Measurements from ENCODE around the gene ASB6. TPM values are rescaled to one million over a fixed set of nuclear protein-coding genes. Genes with fewer than 3 reads are reported as not detected.
"Not testable (repeated sequence)": the region's sequence is repeated elsewhere in the genome, so short reads cannot be mapped to it uniquely, and the experiment has no call there.

Gene ASB6
- total RNA-seq, 2 donors from 2014 or later: 15.8 to 18.5 TPM

DNA sequence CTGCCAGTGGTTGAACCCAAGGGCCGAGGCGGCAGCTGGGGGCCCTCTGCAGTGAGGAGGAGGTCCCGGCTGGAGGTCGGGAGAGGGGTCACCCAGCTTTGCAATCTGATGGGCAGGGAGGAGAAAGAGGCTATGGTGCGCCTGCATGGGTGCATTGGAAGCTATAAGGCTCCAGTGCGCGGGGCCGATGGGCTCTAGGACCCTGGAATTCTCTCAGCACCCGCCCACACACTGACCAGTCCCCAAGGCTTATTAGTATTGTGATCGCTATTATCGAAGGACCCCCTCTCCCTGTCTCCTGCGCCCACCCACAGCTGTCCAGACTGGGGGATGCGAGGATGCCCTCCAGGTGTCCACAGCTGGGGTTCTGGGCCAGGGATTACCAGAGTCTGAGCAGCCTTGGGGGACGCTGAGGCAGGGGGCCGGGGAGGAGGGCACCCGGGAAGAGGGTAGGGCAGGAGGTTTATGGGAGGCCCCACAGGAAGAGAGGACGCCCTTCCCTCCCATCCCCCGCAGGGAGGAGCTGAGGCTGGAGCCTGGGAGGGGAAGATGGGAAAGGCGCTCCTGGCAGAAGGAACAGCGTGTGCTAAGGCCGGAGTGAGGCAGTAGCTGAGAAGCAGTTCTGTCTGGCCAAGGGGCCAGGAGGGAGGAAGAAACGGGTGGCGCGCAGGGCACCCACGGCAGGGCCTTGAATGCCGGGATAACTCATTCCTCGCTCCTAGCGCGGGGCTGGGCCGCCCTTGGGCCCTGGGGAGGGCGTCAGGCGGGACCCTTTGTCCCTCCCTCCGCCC lies 45.2 kb downstream of the ASB6 start:
- Histone ChIP-seq H3K9me3 (no peaks in the 10 kb centered on the region), H3K27me3 (no peaks in the 10 kb centered on the region), H3K9ac (ENCODE audit: low read depth in 2 of 2, low read length in 2 of 2) (peak overlapping the region; percentile 41 to 76), H3K27ac (peak overlapping the region; percentile 79), H3K4me1 (peaks cover 5% of the 10 kb centered on the region), H3K36me3 (no peaks in the 10 kb centered on the region), H3K4me3 (peak overlapping the region; percentile 34)
- DNase-seq: peak; percentile 80
- no peak for TF ChIP-seq CTCF (IDR thresholded peaks at IDR 0.05)
- intact Hi-C loops (cut with DNase I): no loop called here

DNA sequence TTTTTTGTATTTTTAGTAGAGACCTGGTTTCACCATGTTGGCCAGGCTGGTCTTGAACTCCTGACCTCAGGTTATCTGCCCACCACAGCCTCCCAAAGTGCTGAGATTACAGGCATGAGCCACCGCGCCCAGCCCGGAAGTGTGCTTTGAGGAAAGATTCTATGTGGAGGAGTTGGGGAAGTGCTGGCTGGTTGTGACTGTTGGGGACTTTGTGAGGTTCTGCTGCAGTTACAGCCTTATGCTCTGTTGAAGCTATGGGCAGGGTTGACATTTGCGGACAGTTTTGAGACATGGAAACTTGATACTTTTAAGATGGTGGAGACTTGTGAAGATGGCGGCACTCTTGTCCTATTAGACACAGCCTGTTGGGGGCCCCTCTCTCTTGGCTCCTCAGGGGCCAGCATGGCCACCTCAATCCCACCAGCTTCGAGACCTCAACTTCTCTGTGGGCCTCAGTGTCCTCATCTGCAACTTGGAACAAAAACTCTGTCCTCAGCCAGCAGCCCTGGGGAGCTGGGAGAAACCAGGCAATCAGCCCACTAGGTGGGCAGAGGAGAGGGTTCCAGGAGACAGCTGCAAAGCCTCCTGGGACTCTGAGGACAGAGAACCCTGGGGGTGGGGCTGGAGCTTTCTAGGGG lies 45.9 kb downstream of the ASB6 start:
- intact Hi-C loops (cut with DNase I): no loop called here
- H3K36me3 ChIP-seq: no peaks in the 10 kb centered on the region
- peak overlapping the region; percentile 79 for H3K27ac ChIP-seq
- no peak overlapping the region for H3K4me3 ChIP-seq
- H3K9me3 ChIP-seq: no peaks in the 10 kb centered on the region
- no peak for DNase-seq
- H3K9ac ChIP-seq (ENCODE audit: low read depth in 2 of 2, low read length in 2 of 2): no peak overlapping the region
- TF ChIP-seq CTCF (IDR thresholded peaks at IDR 0.05): no peak
- H3K4me1 ChIP-seq: peaks cover 5% of the 10 kb centered on the region
- no peaks in the 10 kb centered on the region for H3K27me3 ChIP-seq

GRCh38 chr9:129595311-129595741 lies 46.6 kb downstream of the ASB6 start:
- no peak for TF ChIP-seq CTCF (IDR thresholded peaks at IDR 0.05)
- DNase-seq: no peak
- no peaks in the 10 kb centered on the region for H3K36me3 ChIP-seq
- intact Hi-C loops (cut with DNase I): no loop called here
- no peaks in the 10 kb centered on the region for H3K27me3 ChIP-seq
- no peaks in the 10 kb centered on the region for H3K9me3 ChIP-seq
- no peak overlapping the region for H3K4me3 ChIP-seq
- no peak overlapping the region for H3K9ac ChIP-seq (ENCODE audit: low read depth in 2 of 2, low read length in 2 of 2)
- peaks cover 5% of the 10 kb centered on the region for H3K4me1 ChIP-seq
- H3K27ac ChIP-seq: peak overlapping the region; percentile 79

DNA sequence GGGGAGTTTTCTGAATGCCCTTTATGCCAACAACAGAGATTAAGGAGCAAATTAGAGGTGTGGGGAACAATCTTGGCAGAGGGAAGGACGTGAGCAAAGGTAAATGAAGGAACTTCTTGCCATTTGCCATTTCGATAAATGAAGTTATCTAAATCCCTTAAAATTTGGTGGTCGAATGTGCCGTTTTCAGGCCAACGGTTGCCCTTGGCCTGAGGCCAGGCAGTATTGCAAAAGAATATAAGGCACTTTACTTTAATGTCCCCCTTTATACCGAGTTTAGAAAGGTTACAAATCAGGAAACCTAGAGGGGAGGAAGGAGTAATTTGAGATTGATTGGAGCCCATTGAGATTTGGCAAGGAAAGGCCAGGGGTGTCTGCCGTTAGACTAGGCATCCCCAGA lies 47.3 kb downstream of the ASB6 start:
- DNase-seq: no peak
- Histone ChIP-seq H3K9me3 (no peaks in the 10 kb centered on the region), H3K4me1 (peaks cover 5% of the 10 kb centered on the region), H3K27me3 (no peaks in the 10 kb centered on the region), H3K4me3 (no peak overlapping the region), H3K9ac (ENCODE audit: low read depth in 2 of 2, low read length in 2 of 2) (no peak overlapping the region), H3K36me3 (no peaks in the 10 kb centered on the region), H3K27ac (no peak overlapping the region)
- intact Hi-C loops (cut with DNase I): no loop called here
- no peak for TF ChIP-seq CTCF (IDR thresholded peaks at IDR 0.05)

DNA sequence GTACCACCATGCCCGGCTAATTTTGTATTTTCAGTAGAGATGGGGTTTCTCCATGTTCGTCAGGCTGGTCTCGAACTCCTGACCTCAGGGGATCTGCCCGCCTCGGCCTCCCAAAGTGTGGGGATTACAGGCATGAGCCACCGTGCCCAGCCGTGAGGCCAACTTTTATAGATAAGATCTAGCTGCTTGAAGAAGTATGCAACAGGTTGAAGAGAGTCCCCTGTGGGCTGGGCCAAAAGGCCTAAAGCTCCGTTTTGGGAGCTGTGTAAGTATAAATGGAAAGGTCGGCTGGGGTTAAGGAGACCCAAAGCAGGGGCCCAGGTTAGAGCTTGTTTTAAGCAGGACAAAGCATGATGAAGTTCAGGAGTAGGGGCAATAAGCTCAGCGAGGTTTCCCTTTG lies 49.2 kb downstream of the ASB6 start:
- H3K9me3 ChIP-seq; H3K27ac ChIP-seq; H3K27me3 ChIP-seq; H3K4me1 ChIP-seq; H3K4me3 ChIP-seq; intact Hi-C loops (cut with DNase I); DNase-seq; H3K9ac ChIP-seq (ENCODE audit: low read depth in 2 of 2, low read length in 2 of 2); H3K36me3 ChIP-seq: not testable (repeated sequence)

DNA sequence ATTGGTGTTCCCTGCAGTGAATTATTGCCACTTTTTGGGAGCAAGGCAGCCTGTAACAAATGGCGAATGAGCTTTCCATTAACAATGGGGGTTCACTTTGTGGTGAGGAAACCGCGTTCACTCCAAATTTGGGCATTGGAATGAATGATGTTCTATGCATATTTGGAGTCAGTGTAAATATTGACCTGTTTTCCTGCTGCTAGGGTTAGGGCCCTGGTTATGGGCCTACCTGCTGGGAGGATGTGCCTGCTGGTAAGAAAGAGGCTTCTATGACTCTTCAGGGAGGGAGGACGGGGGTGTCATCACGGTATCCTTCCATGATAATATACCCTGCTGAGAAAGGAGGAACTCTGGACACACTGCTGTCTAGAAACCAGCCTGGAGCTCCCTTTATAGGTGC lies 50.0 kb downstream of the ASB6 start:
- no peak for DNase-seq
- H3K27me3 ChIP-seq: no peaks in the 10 kb centered on the region
- no peaks in the 10 kb centered on the region for H3K36me3 ChIP-seq
- peaks cover 3% of the 10 kb centered on the region for H3K4me1 ChIP-seq
- no peak overlapping the region for H3K9ac ChIP-seq (ENCODE audit: low read depth in 2 of 2, low read length in 2 of 2)
- no peaks in the 10 kb centered on the region for H3K9me3 ChIP-seq
- intact Hi-C loops (cut with DNase I): no loop called here
- H3K4me3 ChIP-seq: no peak overlapping the region
- no peak for TF ChIP-seq CTCF (IDR thresholded peaks at IDR 0.05)
- H3K27ac ChIP-seq: no peak overlapping the region
